Ovary (tissue), 3 donors: ENCODE data around the gene INTS7.

Source experiments
- CTCF ChIP-seq, 3 donors: fragments of 450-650 bp in 2 of 3; fragments of 200-600 bp in 1 of 3; IDR thresholded peaks; one replicate each; pipeline versions ENCODE4 v1.5.1 to v1.8.0; 2016 to 2022; ENCODE audit warnings: antibody characterized with exemption in 3 of 3, mild to moderate bottlenecking in 1 of 3
- EP300 ChIP-seq: sonication (generic); formaldehyde crosslinking; IDR thresholded peaks from one replicate; pipeline ENCODE4 v1.6.1; 2017; ENCODE audit warnings: antibody characterized with exemption
- POLR2A ChIP-seq: fragments of 450-650 bp; IDR thresholded peaks from one replicate; pipeline ENCODE4 v1.6.1; 2017; ENCODE audit warnings: antibody characterized with exemption, mild to moderate bottlenecking, moderate library complexity
- donor health status: DM: no; HTN: no; CAD: no.

- no peak for TF ChIP-seq POLR2A
- TF ChIP-seq CTCF (IDR thresholded peaks at IDR 0.05), result no peak
- TF ChIP-seq EP300, result no peak
These were observed 125.1 kb downstream of the INTS7 start for GRCh38 chr1:211910113-211910884.
